ENCODE data around the gene FDX2.

DNA sequence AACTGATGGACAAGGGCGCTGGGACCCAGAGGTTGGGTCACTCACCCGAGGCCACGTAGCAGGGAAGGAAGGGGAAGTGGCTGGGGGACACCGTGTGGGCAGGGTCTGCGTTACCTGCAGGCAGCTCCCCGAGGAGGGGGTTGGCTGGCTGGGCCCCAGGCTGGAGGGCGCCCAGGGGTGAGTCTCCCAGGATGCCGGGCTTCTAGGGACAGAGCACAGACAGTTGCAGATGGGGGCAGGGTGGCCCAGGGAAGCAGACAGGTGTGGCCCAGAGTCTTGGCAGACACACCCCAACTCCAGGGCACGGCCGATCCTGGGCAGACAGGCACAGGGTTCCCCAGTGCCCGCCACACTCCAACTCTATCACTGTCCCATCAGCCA lies 5.6 kb upstream of the FDX2 start:
- TF ChIP-seq, protein P1, sequence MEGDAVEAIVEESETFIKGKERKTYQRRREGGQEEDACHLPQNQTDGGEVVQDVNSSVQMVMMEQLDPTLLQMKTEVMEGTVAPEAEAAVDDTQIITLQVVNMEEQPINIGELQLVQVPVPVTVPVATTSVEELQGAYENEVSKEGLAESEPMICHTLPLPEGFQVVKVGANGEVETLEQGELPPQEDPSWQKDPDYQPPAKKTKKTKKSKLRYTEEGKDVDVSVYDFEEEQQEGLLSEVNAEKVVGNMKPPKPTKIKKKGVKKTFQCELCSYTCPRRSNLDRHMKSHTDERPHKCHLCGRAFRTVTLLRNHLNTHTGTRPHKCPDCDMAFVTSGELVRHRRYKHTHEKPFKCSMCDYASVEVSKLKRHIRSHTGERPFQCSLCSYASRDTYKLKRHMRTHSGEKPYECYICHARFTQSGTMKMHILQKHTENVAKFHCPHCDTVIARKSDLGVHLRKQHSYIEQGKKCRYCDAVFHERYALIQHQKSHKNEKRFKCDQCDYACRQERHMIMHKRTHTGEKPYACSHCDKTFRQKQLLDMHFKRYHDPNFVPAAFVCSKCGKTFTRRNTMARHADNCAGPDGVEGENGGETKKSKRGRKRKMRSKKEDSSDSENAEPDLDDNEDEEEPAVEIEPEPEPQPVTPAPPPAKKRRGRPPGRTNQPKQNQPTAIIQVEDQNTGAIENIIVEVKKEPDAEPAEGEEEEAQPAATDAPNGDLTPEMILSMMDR (IDR thresholded peaks at IDR 0.05; ENCODE audit: poor library complexity) = no peak
- TF ChIP-seq EZH2 (IDR thresholded peaks at IDR 0.05; ENCODE audit: borderline replicate concordance) (no peak), EZH2phosphoT487 (IDR thresholded peaks at IDR 0.05; ENCODE audit: low read depth, severe bottlenecking, unreplicated experiment) (no peak)
